Measurements from ENCODE around the gene PRKCQ. TPM values are rescaled to one million over a fixed set of nuclear protein-coding genes. Genes with fewer than 3 reads are reported as not detected.

PRKCQ gene
- total RNA-seq, 1 donor from 2014 or later: 2.1 TPM

DNA sequence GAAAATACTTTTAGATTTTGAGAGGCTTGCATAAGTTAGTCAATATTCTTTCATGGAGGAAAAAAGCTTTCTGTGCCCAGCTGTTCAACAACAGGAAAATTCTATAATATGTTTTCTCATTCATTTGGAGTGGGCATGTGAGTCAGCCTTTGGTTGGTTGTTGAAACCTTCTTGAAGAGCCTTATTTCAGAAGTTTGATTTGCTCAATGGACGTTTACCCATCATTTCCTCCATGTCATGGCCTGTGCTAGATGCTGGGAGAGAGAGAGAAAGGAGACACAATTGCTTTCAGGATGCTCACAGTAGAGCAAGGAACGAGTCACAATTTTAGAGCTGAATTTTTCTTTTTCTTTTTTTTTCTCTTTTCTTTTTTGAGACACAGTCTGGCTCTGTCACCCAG, 181.7 kb downstream of the PRKCQ start:
- no peak overlapping the region for H3K4me3 Mint-ChIP-seq (ENCODE audit: unreplicated experiment)
- no peak overlapping the region for H3K9ac ChIP-seq (ENCODE audit: low read length)

DNA sequence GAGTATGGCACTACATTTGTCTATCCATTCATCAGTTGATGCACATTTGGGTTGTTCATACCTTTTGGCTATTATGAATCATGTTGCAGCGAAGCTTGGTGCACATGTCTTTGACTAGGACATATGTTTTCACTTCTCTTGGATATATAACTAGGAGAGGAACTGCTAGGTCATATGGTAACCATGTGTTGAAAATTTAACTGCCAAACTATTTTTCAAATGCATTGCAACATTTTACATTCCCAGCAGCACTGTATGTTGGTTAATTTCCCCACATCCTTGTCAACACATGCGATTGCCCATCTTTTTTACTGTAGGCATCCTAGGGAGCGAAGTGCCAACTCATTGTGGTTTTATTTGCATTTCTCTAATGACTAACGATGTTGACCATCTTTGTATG, 183.4 kb downstream of the PRKCQ start:
- H3K4me1 Mint-ChIP-seq (ENCODE audit: low read depth, unreplicated experiment): peaks cover 18% of the 10 kb centered on the region
- H3K4me3 Mint-ChIP-seq (ENCODE audit: unreplicated experiment): no peak overlapping the region
- H2AFZ ChIP-seq (ENCODE audit: low read depth, low read length): no peak overlapping the region
- H3K9me3 ChIP-seq (ENCODE audit: insufficient read depth, low read depth, low read length): no peaks in the 10 kb centered on the region
- no peaks in the 10 kb centered on the region for H4K20me1 ChIP-seq (ENCODE audit: insufficient read depth, low read length)
- H3K27me3 ChIP-seq (ENCODE audit: insufficient read depth, low read length): no peaks in the 10 kb centered on the region
- peaks cover 4% of the 10 kb centered on the region for H3K27me3 Mint-ChIP-seq (ENCODE audit: low read depth, unreplicated experiment)
- TF ChIP-seq, protein P1, sequence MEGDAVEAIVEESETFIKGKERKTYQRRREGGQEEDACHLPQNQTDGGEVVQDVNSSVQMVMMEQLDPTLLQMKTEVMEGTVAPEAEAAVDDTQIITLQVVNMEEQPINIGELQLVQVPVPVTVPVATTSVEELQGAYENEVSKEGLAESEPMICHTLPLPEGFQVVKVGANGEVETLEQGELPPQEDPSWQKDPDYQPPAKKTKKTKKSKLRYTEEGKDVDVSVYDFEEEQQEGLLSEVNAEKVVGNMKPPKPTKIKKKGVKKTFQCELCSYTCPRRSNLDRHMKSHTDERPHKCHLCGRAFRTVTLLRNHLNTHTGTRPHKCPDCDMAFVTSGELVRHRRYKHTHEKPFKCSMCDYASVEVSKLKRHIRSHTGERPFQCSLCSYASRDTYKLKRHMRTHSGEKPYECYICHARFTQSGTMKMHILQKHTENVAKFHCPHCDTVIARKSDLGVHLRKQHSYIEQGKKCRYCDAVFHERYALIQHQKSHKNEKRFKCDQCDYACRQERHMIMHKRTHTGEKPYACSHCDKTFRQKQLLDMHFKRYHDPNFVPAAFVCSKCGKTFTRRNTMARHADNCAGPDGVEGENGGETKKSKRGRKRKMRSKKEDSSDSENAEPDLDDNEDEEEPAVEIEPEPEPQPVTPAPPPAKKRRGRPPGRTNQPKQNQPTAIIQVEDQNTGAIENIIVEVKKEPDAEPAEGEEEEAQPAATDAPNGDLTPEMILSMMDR (IDR thresholded peaks at IDR 0.05; ENCODE audit: insufficient read depth, low read depth, low read length): no peak
- no peak for TF ChIP-seq EZH2 (IDR thresholded peaks at IDR 0.05; ENCODE audit: insufficient read depth, low read length)
- peaks cover 12% of the 10 kb centered on the region for H3K4me1 ChIP-seq (ENCODE audit: insufficient read depth, low read length)
- H3K4me3 ChIP-seq (ENCODE audit: insufficient read depth, low read depth, low read length): no peak overlapping the region
- H3K9ac ChIP-seq (ENCODE audit: low read length): no peak overlapping the region
- DNase-seq (ENCODE audit: low read depth) (peak; percentile 74), FAIRE-seq (no peak)
- no peaks in the 10 kb centered on the region for H3K79me2 ChIP-seq (ENCODE audit: insufficient read depth, low read length)
- H3K9me3 Mint-ChIP-seq (ENCODE audit: unreplicated experiment): no peaks in the 10 kb centered on the region
- H3K36me3 Mint-ChIP-seq (ENCODE audit: low read depth, unreplicated experiment): no peaks in the 10 kb centered on the region
- H3K36me3 ChIP-seq (ENCODE audit: insufficient read depth, low read length): no peaks in the 10 kb centered on the region
- no peak overlapping the region for H3K27ac Mint-ChIP-seq (ENCODE audit: unreplicated experiment)
- no peak overlapping the region for H3K4me2 ChIP-seq (ENCODE audit: low read length)
- H3K27ac ChIP-seq (ENCODE audit: low read depth, low read length): no peak overlapping the region

More for the DNA sequence above, 181.7 kb downstream of the PRKCQ start:
- no peak for TF ChIP-seq EZH2 (IDR thresholded peaks at IDR 0.05; ENCODE audit: insufficient read depth, low read length)
- TF ChIP-seq, protein P1 (IDR thresholded peaks at IDR 0.05; ENCODE audit: insufficient read depth, low read depth, low read length): no peak
- H3K27ac Mint-ChIP-seq (ENCODE audit: unreplicated experiment): peak overlapping the region; percentile 30
- H3K9me3 Mint-ChIP-seq (ENCODE audit: unreplicated experiment): no peaks in the 10 kb centered on the region
- FAIRE-seq (no peak), DNase-seq (ENCODE audit: low read depth) (no peak)
- H3K4me2 ChIP-seq (ENCODE audit: low read length): no peak overlapping the region
- no peaks in the 10 kb centered on the region for H4K20me1 ChIP-seq (ENCODE audit: insufficient read depth, low read length)
- peaks cover 5% of the 10 kb centered on the region for H3K27me3 ChIP-seq (ENCODE audit: insufficient read depth, low read length)
- H3K4me1 ChIP-seq (ENCODE audit: insufficient read depth, low read length): peaks cover 13% of the 10 kb centered on the region
- no peak overlapping the region for H3K27ac ChIP-seq (ENCODE audit: low read depth, low read length)
- no peaks in the 10 kb centered on the region for H3K36me3 Mint-ChIP-seq (ENCODE audit: low read depth, unreplicated experiment)
- no peak overlapping the region for H3K4me3 ChIP-seq (ENCODE audit: insufficient read depth, low read depth, low read length)
- H3K79me2 ChIP-seq (ENCODE audit: insufficient read depth, low read length): no peaks in the 10 kb centered on the region
- no peaks in the 10 kb centered on the region for H3K9me3 ChIP-seq (ENCODE audit: insufficient read depth, low read depth, low read length)
- H3K27me3 Mint-ChIP-seq (ENCODE audit: low read depth, unreplicated experiment): peaks cover 10% of the 10 kb centered on the region
- no peaks in the 10 kb centered on the region for H3K36me3 ChIP-seq (ENCODE audit: insufficient read depth, low read length)
- peaks cover 21% of the 10 kb centered on the region for H3K4me1 Mint-ChIP-seq (ENCODE audit: low read depth, unreplicated experiment)
- H2AFZ ChIP-seq (ENCODE audit: low read depth, low read length): no peak overlapping the region

DNA sequence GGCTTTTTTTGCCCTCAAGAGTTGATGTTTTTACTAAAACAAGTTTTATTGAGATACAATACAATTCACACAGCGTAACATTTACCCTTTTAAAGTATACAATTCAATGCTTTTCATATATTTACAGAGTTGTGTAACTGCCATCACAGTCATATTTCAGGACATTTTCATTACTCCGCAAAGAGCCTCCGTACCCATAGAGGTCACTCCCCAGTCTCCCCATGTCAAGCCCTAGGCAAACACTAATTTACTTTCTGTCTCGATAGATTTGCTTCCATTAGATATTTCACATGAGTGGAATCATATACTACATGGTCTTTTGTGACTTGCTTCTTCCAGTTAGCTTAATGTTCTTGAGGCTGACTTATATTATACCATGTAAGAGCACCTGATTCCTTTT, 183.8 kb downstream of the PRKCQ start:
- no peak overlapping the region for H3K27ac ChIP-seq (ENCODE audit: low read depth, low read length)
- H3K36me3 Mint-ChIP-seq (ENCODE audit: low read depth, unreplicated experiment): no peaks in the 10 kb centered on the region
- H3K9me3 Mint-ChIP-seq (ENCODE audit: unreplicated experiment): no peaks in the 10 kb centered on the region
- H3K4me2 ChIP-seq (ENCODE audit: low read length): no peak overlapping the region
- H3K79me2 ChIP-seq (ENCODE audit: insufficient read depth, low read length): no peaks in the 10 kb centered on the region
- H3K4me3 Mint-ChIP-seq (ENCODE audit: unreplicated experiment): no peak overlapping the region
- H3K27me3 Mint-ChIP-seq (ENCODE audit: low read depth, unreplicated experiment): peaks cover 4% of the 10 kb centered on the region
- DNase-seq (ENCODE audit: low read depth) (no peak), FAIRE-seq (no peak)
- no peaks in the 10 kb centered on the region for H3K9me3 ChIP-seq (ENCODE audit: insufficient read depth, low read depth, low read length)
- H4K20me1 ChIP-seq (ENCODE audit: insufficient read depth, low read length): no peaks in the 10 kb centered on the region
- no peaks in the 10 kb centered on the region for H3K27me3 ChIP-seq (ENCODE audit: insufficient read depth, low read length)
- H3K4me1 Mint-ChIP-seq (ENCODE audit: low read depth, unreplicated experiment): peaks cover 14% of the 10 kb centered on the region
- TF ChIP-seq, protein P1 (IDR thresholded peaks at IDR 0.05; ENCODE audit: insufficient read depth, low read depth, low read length): no peak
- no peak for TF ChIP-seq EZH2 (IDR thresholded peaks at IDR 0.05; ENCODE audit: insufficient read depth, low read length)
- H2AFZ ChIP-seq (ENCODE audit: low read depth, low read length): no peak overlapping the region
- no peaks in the 10 kb centered on the region for H3K36me3 ChIP-seq (ENCODE audit: insufficient read depth, low read length)
- H3K4me3 ChIP-seq (ENCODE audit: insufficient read depth, low read depth, low read length): no peak overlapping the region
- H3K27ac Mint-ChIP-seq (ENCODE audit: unreplicated experiment): no peak overlapping the region
- no peak overlapping the region for H3K9ac ChIP-seq (ENCODE audit: low read length)
- H3K4me1 ChIP-seq (ENCODE audit: insufficient read depth, low read length): peaks cover 8% of the 10 kb centered on the region
